DMS79 (cell line): Measurements from ENCODE around the gene AUTS2.
A peak's percentile ranks its signal among the peaks of the same experiment; 100 is the strongest.

Experiments used
- DNase-seq: peaks from one replicate; lab custom pipeline; 2025; lab: John Stamatoyannopoulos, UW

The AUTS2 gene

GRCh38 chr7:69992938-69993337 lies 394.7 kb downstream of the AUTS2 start:
- no peak for DNase-seq

DNA sequence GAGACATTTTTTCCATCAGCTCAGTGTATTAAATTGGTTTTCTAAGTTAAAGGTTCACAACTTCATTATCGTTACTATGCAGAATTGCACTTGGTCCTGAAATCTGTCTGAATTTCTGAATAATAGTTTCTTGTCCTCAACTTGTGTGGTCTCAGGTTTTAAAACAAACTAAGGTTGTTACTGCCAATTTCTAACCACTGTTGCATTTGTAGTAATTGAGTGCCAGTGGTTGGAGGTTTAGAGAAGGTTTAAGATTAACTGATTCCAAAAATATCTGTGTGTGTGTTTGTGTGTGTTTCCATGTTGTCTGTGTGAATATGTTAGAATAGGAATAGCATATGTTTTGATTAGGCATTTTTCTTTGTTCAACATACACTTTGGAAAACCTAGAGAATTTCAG lies 395.9 kb downstream of the AUTS2 start:
- no peak for DNase-seq

GRCh38 chr7:69994886-69995542 lies 396.7 kb downstream of the AUTS2 start:
- DNase-seq: no peak

DNA sequence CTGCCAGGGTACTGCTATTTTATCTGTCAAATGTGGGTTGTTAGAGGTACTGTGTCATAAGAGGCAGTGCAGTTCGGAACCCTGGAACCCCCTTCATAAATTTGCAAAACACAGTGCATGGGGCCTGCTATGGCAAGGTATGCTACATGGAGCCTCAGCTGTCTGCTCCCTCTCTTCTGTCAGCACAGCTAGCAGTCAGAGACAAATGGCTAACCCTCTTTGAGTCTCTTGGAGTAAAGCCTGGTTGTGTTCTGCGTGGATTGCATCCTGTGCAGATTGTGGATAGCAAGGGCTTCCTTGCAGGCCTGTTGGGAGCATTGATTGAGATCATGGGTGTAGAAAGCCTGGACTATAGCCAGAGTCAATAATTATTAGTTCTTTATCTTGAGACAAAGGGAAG lies 397.8 kb downstream of the AUTS2 start:
- no peak for DNase-seq

DNA sequence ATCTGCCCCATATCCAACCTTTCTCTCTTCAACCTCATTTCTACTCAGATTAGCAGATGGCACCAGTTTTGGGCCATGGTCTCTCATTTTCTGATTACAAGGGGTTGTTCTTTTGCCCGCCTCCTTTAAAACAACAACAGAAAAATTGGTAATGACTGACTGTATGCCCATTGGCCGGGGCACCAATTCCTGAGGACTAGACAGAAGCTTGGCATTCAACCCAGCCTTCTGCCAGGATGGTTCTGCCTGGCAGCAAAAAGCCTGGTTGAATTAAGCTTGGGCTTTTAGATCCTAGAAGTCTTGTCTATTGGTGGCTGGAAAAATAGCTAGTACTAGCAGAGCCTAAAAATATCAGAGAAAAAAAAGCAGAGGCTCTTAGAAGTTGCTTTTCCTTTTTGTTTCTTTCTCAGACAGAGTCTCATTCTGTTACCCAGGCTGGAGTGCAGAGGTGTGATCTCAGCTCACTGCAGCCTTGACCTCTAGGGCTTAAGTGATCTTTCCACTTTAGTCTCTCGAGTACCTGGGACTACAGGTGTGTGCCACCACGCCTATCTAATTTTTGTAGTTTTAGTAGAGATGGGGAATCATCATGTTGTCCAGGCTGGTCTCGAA lies 402.6 kb downstream of the AUTS2 start:
- DNase-seq: no peak

DNA sequence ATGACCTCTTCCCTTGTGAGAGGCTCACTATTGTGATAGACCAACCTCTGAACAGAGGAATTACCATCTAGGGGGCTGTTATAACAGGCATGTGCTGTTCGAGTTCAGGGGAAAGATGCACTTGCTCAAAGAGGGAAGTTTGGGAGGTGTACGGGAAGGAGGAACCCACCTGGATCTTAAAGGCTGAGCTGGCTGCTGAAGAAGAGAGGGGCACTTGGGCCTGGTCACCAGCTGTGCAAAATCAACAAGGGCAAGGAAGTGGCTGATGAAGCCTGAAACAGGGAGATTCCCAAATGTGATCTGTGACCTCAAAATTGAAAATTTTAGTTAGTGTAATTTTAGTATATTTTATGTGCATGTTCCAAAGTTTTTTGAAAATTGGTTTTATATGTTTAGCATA lies 407.2 kb downstream of the AUTS2 start:
- DNase-seq: no peak

GRCh38 chr7:70005891-70006260 lies 407.6 kb downstream of the AUTS2 start:
- DNase-seq: no peak

- DNase-seq: no peak
Observed at GRCh38 chr7:70006261-70006920, 408.1 kb downstream of the AUTS2 start.

DNA sequence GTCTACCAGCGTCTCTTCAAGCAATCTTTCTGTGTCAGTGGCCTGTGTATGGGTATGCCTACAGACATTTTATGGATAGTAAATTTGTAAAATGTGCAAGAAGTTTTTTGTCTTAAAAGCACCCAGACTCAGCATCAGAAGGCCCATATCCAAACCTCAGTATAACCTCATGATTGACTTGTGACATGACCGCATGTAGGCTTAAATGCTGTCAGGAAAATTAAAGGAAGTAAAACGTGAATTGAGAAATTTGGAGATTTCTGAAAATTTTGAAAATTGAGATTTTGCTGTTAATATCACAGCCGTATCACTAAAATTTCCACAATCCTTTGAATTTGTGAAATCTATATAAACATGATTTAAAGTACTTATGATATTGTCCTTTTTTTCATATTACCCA lies 410.2 kb downstream of the AUTS2 start:
- DNase-seq: no peak

GRCh38 chr7:70014472-70015177 lies 416.4 kb downstream of the AUTS2 start:
- peak; percentile 9 for DNase-seq

- DNase-seq: no peak
Observed at GRCh38 chr7:70015353-70015752, 417.1 kb downstream of the AUTS2 start.

- no peak for DNase-seq
Observed at GRCh38 chr7:70016044-70016770, 417.9 kb downstream of the AUTS2 start.

DNA sequence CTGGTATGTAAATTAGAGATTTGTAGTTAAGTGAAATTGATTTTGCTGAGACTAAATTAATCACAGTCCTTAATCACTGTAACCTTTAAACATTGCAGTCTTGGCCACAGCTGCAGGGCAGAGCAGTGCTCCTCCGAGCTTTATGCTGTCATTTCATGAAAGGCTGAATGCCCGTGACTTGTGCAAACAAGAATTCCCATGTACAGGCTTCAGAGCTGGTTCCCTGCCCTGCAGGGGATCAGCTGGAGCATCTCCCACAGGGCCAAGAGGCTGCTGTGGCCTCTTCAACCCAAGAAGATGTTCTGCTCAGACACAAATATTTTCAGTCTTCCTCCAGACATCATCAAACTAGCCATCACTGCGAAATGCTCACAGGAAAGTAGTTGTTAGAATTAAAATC lies 419.1 kb downstream of the AUTS2 start:
- no peak for DNase-seq

DNA sequence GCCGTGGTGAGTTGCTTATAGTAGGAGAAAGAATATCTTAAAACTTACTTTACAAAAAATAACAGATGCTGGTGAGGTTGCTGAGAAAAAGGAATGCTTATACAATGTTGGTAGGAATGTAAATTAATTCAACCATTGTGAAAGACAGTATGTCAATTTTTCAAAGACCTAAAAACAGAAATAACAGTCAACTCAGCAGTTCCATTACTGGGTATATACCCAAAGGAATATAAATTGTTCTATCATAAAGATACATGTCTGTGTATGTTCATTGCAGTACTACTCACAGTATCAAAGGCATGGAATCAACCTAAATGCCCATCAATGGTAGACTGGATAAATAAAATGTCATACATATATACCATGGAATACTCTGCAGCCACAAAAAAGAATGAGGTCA lies 420.4 kb downstream of the AUTS2 start:
- no peak for DNase-seq

GRCh38 chr7:70027867-70028266 lies 429.6 kb downstream of the AUTS2 start:
- DNase-seq: no peak

- no peak for DNase-seq
Observed at GRCh38 chr7:70028620-70029019, 430.3 kb downstream of the AUTS2 start.

- no peak for DNase-seq
Observed at GRCh38 chr7:70029993-70030392, 431.7 kb downstream of the AUTS2 start.

GRCh38 chr7:70030745-70031144 lies 432.5 kb downstream of the AUTS2 start:
- DNase-seq: no peak

GRCh38 chr7:70031245-70031644 lies 433.0 kb downstream of the AUTS2 start:
- no peak for DNase-seq

DNA sequence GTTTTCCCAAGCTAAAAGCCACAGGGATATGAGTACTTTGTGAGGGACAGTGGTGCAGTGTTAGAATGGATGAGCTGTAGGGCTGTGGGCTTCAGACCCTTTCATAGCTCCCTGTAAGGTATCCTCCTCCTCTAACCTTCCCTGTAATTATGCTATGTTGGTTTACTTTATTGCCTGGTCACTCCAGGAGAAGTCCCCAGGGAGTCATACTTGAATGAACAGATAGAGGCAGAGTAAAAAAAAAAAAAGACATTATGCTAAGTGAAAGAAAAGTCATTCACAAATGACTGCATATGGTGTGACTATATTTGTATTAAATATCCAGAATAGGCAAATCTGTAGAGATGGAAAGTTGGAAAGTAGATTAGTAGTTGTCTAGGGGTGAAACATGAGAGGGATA lies 434.4 kb downstream of the AUTS2 start:
- no peak for DNase-seq

- no peak for DNase-seq
Observed at GRCh38 chr7:70033226-70033625, 435.0 kb downstream of the AUTS2 start.

DNA sequence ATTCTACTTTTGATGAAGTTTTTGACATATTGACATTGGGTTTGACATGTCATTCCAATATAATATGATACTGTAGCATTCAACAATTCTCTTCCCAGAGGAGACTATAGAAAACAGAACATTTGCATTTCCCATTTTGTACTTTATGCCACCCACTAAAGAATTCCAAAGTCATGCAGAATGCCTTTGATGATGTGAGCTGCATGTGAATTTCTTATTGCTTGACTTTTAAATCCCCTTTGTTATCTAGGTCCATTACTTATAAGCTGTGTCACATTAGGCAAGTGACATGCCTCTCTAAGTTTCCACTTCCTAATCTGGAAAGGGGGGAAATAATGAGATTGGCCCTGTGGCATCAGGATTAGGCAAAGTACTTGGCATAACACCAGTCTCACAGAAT lies 436.7 kb downstream of the AUTS2 start:
- DNase-seq: no peak
